CD8-positive, alpha-beta memory T cell (primary cell): Measurements from ENCODE around the gene LRFN5. TPM values are rescaled to one million over a fixed set of nuclear protein-coding genes. Genes with fewer than 3 reads are reported as not detected.

Source experiments
- CTCF ChIA-PET: fragments of 350-600 bp; sonication (Branson Sonifier 250); formaldehyde crosslinking; loops from one replicate; lab custom pipeline; 2021; ENCODE audit warnings: antibody characterized with exemption; lab: Charles Lee
- POLR2A ChIA-PET: fragments of 350-600 bp; sonication (Branson Sonifier 250); formaldehyde crosslinking; loops from one replicate; lab custom pipeline; 2021; ENCODE audit warnings: antibody characterized with exemption; lab: Charles Lee
- DNase-seq, 5 donors: peaks; one replicate each; pipeline versions ENCODE4 v3.0.0 to v3.0.0-alpha.2; 2020 to 2022; ENCODE audit warnings: mixed read lengths in 1 of 5
- H3K27ac ChIP-seq: one replicate; pipeline ENCODE4 v1.7.0; 2013; ENCODE audit warnings: low read depth, mild to moderate bottlenecking, low read length, moderate library complexity
- H3K27me3 ChIP-seq: 2 replicates; pipeline ENCODE4 v1.7.0; 2013; ENCODE audit warnings: low read length, mild to moderate bottlenecking; ENCODE audit not compliant: insufficient read depth, poor library complexity, severe bottlenecking
- H3K36me3 ChIP-seq: 2 replicates; pipeline ENCODE4 v1.7.0; 2013; ENCODE audit warnings: mild to moderate bottlenecking, low read length, moderate library complexity; ENCODE audit not compliant: insufficient read depth
- H3K4me1 ChIP-seq: 2 replicates; pipeline ENCODE4 v1.7.0; 2013; ENCODE audit warnings: mild to moderate bottlenecking, low read length, moderate library complexity; ENCODE audit not compliant: insufficient read depth
- H3K4me3 ChIP-seq: 2 replicates; pipeline ENCODE4 v1.7.0; 2013; ENCODE audit warnings: mild to moderate bottlenecking, low read length
- H3K9me3 ChIP-seq: 2 replicates; pipeline ENCODE4 v1.7.0; 2013; ENCODE audit warnings: mild to moderate bottlenecking, low read length
- H3K27ac Mint-ChIP-seq, 8 donors: one replicate each; pipeline ENCODE4 v1.8.0; 2020 to 2021; ENCODE audit warnings: mixed read lengths in 8 of 8, mild to moderate bottlenecking in 6 of 8, inconsistent platforms in 3 of 8, moderate library complexity in 3 of 8
- H3K27me3 Mint-ChIP-seq, 2 donors: one replicate each; pipeline ENCODE4 v1.8.0; 2020 to 2021; ENCODE audit warnings: mixed read lengths in 2 of 2, mild to moderate bottlenecking in 1 of 2, moderate library complexity in 1 of 2
- H3K36me3 Mint-ChIP-seq, 3 donors: one replicate each; pipeline ENCODE4 v1.8.0; 2020 to 2021; ENCODE audit warnings: mixed read lengths in 3 of 3, inconsistent platforms in 1 of 3, mild to moderate bottlenecking in 1 of 3
- H3K4me1 Mint-ChIP-seq, 3 donors: one replicate each; pipeline ENCODE4 v1.8.0; 2020 to 2021; ENCODE audit warnings: mixed read lengths in 3 of 3, inconsistent platforms in 1 of 3, mild to moderate bottlenecking in 1 of 3
- H3K4me3 Mint-ChIP-seq, 7 donors: one replicate each; pipeline ENCODE4 v1.8.0; 2020 to 2021; ENCODE audit warnings: mixed read lengths in 7 of 7, mild to moderate bottlenecking in 6 of 7, moderate library complexity in 4 of 7, inconsistent platforms in 2 of 7
- H3K9me3 Mint-ChIP-seq, 5 donors: one replicate each; pipeline ENCODE4 v1.8.0; 2020 to 2022; ENCODE audit warnings: mixed read lengths in 5 of 5, mild to moderate bottlenecking in 3 of 5, moderate library complexity in 2 of 5, inconsistent platforms in 1 of 5
- polyA plus RNA-seq: library from polyadenylated mRNA; unstranded; fragments of 300-500 nt; fragmentation: Illumina TruSeq; gene quantifications from one replicate; pipeline ENCODE4 v1.2.3, GENCODE V29; 2021
- total RNA-seq, 2 experiments: library from RNA; stranded (reverse); gene quantifications; one replicate each; pipeline ENCODE4 v1.2.3, GENCODE V29; 2021

Gene LRFN5
- total and polyA plus RNA-seq, 3 experiments from 2014 or later, result not detected

GRCh38 chr14:41950428-41951151 lies 343.9 kb downstream of the LRFN5 start:
- H3K36me3 Mint-ChIP-seq, result no peaks in the 10 kb centered on the region
- H3K9me3 Mint-ChIP-seq, result peaks cover 0 to 7% (median 4%) of the 10 kb centered on the region in 5 donors

More at GRCh38 chr14:41950428-41951151, 343.9 kb downstream of the LRFN5 start:
- no peaks in the 10 kb centered on the region for H3K27me3 Mint-ChIP-seq
- no peak overlapping the region for H3K4me3 Mint-ChIP-seq
- no peak for DNase-seq
- no peaks in the 10 kb centered on the region for H3K4me1 ChIP-seq
- no peak overlapping the region for H3K4me3 ChIP-seq
- ChIA-PET CTCF (no interaction called here), POLR2A (no interaction called here)
- H3K36me3 ChIP-seq, result no peaks in the 10 kb centered on the region
- no peaks in the 10 kb centered on the region for H3K4me1 Mint-ChIP-seq
- no peaks in the 10 kb centered on the region for H3K9me3 ChIP-seq
- no peaks in the 10 kb centered on the region for H3K27me3 ChIP-seq
- H3K27ac Mint-ChIP-seq, result no peak overlapping the region
- H3K27ac ChIP-seq, result no peak overlapping the region
